ENCODE measurements around the gene PSMB8.
"Not testable (repeated sequence)": the region's sequence is repeated elsewhere in the genome, so short reads cannot be mapped to it uniquely, and the experiment has no call there.

PSMB8 gene

DNA sequence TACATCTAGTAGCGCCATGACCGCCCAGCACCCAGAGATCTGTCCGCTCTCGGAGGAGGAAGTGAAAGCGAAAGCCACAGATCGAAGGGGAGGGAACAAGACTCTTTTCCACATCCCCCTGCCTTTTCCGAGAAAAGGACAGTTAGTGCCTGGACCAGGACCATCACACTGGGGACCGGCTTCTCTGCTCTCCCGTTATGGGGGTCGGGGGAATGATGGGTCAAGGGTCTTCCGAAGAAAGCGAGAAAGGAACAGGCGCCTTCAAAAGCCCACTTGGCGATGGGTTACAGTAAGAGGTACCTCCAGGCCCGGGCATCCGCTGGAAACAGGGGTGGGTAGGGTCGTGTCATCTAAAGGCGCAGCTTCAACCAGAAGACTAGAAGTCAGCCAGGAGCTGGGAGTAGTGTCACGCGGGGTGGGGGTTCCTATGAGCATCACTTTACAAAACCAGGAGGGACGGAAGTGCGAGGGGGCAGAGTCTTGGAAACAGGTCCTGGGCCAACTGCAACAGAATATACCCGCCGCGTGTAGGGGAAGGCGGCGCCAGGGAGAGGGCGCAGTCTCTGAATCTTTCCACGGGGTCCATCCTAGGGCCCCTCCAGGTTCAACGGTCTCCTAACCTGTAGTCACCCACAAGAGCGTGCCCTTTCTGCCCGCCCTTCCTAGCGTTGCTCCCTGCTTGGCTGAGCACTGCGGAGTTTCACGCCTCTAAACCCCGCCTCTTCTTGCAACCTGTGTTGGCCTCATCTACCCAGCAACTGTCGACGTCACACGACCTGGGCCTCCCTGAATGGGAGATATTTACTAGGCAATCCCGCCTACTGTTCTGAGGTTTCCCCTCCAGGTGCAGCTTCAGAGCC is at the start of gene PSMB8:
TSS of gene PSMB8 (minus strand) at position 69 of the 860 bp plus-strand sequence. CDS start at position 18, 51 bp downstream.
- DNase-seq (ENCODE audit: low read depth): peak; percentile 99

DNA sequence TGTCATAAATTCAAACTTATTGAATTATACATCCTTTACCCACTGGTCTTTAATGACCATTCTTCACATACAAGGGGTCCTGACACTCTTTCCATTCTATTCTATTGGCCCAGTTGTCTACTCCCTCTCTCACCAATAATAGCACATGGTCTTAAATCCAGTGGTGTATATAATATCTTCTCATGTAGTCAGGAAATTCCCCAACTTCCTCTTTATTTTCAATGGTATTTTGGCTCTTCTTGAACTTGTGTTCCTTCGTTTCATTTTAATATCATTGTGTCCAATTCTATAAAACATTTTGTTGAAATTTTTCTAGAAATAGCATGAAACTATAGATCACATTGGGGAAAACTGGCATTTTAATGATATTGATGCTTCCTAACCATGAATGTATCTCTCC is 47.0 kb upstream of the PSMB8 start:
- no peak for DNase-seq (ENCODE audit: low read depth)

DNA sequence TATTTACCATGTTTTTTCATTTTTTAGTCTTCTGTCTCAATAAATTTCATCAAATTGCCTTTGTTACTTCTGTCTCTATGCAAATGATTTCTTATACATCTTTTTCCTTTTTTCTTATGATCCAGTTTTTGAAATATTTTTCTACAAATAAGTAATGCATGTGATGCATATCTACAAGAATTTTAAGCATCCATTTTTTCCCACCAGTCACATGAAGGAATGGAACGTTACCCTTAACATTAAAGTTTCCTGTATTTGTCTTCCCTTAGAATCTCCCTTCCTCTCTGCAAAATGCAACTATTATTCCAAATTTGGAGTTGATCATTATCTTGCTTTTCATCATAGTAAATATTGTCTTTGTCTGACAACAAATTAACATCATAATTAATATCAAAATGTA is 45.7 kb upstream of the PSMB8 start:
- no peak for DNase-seq (ENCODE audit: low read depth)

DNA sequence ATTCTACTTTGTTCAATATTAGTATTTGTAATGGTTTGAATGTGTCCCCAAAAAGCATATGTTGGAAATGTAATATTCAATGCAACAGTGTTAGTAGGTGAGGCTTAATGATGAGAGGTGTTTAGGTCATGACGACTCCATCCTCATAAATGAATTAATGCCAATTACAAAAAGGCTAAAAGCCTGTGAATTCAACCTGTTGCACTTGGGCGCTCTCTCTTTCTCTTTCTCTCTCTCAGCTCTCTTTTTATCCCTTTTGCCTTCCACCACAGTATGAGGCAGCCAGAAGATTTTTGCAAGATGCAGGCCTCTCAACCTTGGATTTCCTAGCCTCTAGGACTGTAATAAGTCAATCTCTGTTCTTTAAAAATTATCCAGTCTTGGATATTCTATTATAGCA is 44.7 kb upstream of the PSMB8 start:
- DNase-seq (ENCODE audit: low read depth): no peak

DNA sequence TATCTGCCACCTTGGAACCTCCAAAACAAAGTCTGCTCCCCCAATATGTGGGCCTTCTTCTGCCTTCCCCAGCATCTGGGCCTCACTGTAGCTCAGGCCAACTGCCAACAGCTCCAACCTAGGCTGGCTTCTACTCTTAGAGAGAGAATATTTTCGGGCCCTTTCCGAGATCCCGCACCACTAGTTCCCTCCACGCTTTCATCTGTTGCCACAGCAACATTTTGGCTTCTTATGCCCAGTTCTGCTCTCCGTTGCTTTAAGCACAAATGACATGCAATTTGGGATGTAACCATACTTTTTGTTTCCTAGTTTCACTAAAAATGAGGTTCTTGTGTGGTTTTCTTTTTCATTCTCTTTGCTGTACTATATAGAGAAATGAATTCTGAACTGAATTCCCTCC is 43.8 kb upstream of the PSMB8 start:
- DNase-seq (ENCODE audit: low read depth): no peak

DNA sequence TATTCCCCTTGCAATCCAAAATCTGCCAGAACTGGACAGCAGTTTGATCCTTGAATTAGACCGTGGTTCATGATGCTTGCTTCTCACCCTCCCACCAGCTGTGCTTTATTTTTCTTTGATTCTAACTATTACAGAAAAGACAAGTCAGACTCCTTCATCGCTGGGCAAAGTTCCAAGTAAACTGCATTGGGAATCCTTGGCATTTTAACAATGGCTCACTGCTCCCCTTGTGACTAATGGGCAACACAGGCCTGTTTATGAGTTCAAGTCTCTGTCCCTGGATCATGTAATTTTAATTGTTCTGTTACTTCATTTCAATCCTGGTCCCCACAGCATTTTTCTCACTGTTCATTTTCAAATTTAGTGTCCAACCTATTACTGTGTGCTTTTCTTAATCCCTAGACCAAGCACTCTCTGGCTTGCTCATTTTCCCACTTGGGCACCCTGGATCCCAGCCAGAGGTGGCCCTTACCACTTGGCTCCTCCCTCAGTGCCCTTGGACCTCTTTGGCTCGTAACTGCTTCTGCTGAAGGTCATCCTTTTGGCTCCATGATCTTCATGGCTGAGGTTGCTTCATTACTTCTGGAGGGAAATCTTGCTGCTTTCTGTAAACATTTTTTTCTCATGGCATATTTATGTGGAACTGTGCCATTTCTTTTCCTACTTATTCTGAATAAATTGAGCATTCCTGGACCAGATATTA is 43.0 kb upstream of the PSMB8 start:
- DNase-seq (ENCODE audit: low read depth): no peak

DNA sequence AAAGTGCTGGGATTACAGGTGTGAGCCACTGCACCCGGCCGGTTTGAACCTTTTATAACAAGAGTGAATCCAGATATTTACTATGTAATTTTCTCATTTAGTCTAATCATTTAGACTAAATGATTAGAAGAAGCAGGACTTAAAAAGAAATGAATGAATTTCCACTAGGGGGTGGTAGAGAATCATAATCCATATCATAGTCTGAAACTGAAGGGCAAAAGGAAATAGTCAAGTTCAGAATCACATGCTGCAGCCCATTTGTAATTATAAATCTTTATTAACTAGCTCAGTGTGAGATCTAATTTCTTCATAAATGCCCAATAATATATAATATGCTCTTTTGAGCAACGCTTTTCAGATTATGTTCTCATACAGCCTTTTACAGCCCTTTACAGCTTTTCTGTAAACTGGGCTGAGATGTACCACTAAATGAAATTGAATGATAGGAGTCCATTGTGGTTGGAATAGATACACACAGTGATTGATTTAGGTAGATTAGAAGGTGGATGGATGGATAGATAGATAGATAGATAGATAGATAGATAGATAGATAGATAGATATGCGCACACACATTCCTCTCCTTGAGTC is 41.9 kb upstream of the PSMB8 start:
- no peak for DNase-seq (ENCODE audit: low read depth)

DNA sequence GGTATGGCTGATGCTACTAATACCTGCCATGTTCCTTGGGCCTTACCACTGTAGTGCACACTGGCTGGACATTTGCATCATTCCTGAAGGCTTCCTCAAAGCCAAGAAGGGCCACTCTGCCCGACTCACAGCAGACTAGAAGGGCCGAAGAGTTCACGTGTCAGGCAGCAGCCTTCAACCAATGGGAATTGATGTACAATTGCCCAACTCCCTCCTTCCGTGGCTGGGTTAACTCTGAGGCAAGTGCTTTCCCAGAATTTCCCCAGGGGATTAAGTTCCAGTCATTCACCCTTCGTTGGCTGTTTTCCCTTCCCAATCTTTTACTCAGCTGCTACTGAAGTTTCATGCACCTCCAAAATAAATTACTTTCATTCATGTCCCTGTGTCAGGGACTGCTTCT is 39.9 kb upstream of the PSMB8 start:
- DNase-seq (ENCODE audit: low read depth): no peak

DNA sequence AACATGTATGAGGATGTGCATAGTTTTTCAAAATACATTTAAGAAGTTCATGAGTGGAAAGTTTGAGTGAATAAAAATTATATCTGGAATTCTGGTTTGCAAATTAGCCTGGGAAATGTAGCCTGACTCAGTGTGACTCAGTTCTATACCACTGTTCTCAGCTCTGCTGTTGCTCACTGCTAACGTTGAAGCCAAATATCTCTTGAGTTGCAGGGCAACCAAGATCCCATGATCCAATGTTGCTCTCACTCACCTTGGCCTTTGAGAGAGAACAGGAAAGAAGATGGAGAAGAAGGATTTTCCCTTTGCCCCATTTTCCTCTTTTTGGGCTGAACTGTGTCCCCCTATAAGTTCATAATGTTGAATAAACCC is 39.0 kb upstream of the PSMB8 start:
- DNase-seq (ENCODE audit: low read depth): no peak

DNA sequence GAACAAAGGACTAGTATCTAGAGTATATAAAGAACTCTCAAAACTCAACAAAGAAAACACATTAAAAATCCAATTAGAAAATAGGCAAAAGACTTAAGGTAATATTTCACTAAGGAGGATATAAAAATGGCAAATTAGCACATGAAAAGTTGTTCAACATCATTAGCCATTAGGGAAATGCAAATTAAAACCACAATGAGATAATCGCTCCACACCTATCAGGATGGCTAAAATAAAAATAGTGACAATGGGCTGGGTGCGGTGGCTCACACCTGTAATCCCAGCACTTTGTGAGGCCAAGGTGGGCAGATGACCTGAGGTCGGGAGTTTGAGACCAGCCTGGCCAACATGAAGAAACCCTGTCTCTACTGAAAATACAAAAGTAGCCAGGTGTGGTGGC is 37.1 kb upstream of the PSMB8 start:
- not testable (repeated sequence) for DNase-seq (ENCODE audit: low read depth)

DNA sequence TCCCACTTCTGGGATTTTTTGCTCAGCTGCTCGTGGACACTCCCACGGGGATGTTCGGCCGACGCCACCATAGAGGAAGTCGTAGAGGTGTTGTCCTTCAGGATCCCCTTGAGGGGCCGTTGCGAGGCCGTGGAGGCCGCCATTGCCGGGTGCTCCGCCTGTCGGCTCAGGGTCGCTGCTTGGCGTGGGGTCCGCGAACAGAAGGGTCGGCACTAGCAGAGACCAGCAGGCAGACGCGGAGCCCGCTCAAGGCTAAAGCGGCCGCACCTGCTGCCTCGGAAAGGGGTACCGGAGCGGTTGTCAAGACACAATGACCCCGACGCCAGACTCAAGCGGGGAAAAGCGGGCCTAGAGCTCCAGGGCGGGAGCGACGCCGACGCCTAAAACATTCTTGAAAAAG is 35.8 kb upstream of the PSMB8 start:
- no peak for DNase-seq (ENCODE audit: low read depth)

DNA sequence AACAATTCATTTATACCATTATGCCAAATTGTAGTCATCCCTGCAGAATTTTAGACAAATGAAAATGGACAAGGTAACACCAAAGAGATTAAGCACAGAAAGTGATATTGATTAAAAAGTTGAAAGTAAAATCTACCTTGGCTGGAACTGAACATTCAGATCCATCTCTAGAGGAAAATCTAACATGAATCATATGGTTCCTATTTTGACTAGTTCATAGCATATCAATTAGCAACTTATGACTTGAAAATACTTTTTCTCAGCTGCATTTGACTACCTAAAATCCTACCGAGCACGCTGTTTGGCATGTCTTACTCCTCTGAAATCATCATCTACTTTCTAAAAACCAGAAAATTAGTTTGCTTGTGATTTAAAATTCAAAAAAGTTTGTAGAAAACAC is 32.8 kb upstream of the PSMB8 start:
- no peak for DNase-seq (ENCODE audit: low read depth)

DNA sequence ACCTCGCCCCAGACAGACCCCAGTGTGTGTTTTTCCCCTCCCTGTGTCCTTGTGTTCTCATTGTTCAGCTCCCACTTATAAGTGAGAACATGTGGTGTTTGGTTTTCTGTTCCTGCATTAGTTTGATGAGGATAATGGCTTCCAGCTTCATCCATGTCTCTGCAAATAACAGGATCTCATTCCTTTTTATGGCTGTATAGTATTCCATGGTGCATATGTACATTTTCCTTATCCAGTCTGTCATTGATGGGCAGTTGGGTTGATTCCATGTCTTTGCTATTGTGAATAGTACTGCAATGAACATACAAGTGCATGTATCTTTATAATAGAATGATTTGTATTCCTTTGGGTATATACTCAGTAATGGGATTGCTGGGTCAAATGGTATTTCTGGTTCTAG is 30.1 kb upstream of the PSMB8 start:
- DNase-seq (ENCODE audit: low read depth): not testable (repeated sequence)

DNA sequence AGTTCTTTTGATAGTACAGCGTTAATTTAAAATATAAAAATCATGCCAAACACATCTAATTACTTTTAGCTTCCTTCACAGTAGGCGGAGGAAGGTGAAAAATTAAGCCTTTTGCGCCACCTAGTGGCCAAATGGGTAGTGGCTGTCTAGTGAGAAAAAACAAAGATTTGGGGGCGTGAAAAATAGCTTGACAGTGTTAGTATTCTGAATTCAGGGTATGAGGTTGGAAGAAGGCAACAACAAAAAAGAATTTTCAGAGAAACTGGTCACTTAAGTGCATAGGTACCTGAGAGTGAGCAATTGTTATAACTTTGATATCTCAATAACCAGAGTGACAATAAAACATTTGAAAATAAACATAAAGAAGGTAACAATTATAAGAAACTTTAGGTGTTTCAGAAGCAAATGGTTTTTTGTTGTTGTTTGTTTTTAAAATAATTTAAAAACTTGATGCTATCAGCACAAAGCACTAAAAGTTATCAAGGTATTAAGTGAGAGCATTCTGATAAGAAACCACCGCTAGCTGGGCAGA is 24.5 kb upstream of the PSMB8 start:
- DNase-seq (ENCODE audit: low read depth): peak; percentile 87

DNA sequence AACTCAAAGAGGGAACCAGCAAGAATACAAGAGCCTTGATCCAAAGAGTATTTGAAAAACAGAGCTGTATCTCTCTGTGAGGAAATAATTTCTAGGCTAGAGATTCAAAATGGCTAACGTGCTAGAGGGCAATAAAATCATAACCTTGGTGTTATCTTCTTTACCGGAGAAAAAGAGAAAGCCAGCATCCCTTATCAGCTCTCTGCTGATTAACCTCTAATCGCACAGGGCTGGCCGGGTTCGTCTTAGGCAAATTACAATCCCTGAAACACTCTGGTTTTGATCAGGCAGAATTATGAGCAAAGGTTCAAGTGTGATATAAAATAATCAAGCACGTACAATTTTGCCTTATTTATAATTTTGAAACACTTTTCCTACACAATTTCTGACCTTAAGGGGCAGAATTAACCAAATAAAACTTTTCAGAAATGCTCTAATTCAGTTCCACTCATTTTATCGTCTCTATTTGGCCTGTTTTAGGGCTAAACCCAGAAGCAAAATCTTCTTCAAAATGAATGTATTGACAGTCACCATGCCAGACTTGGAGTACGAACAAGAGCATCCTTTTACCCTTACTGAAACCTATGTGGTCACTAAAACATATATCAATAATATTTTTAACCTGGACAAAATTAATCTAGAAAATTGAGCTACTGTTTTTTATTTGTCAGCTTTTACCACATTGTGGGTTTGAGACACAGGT is 23.9 kb upstream of the PSMB8 start:
- no peak for DNase-seq (ENCODE audit: low read depth)

DNA sequence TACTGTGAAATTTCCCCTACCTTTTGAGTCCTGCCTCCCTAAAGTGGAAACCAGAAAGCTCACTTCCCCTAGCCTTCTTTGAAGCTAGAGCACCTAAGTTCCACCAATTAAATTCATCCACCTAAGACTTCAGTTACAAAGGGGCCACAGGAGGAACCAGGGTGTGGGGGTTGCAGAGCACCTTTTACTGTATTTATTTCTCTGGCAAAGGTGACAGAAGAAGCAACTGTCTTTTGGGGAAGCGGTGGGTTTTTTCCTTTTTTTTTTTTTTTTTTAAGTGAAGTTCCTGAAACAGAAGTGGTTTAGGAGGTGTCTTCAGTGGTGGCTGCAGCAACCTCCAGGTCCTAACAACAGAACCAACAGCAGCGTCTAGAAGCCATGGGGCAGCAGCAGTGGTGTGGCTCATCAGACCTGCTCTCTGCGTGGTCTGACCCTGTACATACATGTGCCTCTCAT is 23.2 kb upstream of the PSMB8 start:
- no peak for DNase-seq (ENCODE audit: low read depth)

DNA sequence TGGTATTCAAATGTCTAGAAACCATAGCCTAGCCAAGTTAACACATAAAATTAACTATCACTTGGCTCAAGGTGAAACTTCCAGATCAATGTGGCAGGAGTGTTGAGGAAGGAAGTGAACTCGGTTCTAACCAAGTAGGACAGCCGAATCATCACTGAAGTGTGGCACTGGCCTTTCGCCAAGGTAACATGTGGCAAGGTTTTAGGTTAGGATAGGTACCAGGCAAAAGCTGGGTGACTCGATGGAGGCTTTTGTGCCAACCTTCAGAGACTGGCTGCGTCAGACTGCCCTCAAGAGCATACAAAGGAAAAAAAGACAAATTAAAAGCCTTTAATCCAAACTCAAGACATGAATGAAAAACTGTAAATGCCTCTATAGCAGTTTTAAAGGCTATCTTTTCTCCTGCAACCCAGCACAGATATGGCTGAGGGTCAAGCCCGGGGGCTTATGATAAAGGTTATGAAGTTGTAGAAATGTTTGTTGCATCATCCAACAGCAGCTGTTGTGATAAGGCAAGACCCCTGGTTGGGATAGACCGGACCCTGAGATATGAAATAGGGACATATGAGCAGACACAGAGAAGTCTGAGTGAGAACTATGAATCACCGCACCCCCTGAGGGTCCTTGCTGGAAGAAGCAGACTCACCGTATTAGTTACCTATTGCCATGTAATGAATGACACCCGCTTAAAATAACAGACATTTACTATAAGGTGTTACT is 22.0 kb upstream of the PSMB8 start:
- DNase-seq (ENCODE audit: low read depth): no peak

DNA sequence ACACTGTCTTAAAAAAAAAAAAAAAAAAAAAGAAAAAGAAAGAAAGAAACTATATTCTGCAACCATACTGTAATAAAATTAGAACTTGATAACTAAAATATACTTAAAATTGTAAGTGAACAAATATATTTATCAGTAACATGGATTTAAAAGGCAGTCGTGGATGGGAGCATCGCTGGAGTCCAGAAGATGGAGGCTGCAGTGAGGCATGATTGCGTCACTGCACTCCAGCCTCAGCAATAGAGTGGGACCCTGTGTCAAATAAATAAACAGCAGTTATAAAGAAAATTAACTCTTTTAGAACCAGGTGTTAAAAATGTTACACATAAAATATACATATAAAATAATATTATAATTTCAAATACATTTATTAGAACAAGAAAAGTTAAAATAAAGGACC is 18.9 kb upstream of the PSMB8 start:
- DNase-seq (ENCODE audit: low read depth): no peak

DNA sequence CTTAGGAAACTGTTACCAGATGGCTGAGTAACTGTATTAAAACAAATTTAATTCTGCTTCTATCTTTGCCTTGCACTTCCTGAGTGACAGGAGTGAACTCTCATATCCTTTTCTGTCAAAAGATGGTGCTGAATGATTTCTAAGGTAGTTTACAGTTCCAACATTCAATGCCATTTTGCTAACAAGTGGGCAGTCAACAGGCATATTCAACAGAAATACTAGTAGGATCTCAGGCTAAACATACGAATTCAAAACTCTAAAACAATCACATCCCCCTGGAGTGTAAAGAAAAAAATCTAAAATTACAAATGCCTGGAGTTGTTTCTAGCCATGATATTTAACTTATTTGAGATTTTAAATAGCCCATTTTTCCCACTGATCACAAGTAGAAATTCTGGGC is 16.8 kb upstream of the PSMB8 start:
- DNase-seq (ENCODE audit: low read depth): no peak

DNA sequence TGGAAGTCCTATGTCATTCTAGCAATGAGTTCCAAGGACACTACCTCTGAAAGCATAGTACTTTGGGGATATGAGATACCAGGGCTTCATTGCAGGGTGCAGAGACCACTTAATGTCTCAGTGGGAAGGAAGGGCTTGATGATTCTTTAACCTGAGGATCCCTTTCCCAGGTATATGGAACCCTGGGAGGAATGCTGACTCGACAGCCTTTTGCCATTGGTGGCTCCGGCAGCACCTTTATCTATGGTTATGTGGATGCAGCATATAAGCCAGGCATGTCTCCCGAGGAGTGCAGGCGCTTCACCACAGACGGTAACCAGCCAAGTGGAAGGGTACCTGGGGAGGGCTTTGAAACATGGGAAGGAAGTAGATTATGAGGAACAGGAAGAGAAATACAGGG is 14.3 kb upstream of the PSMB8 start:
- no peak for DNase-seq (ENCODE audit: low read depth)

DNA sequence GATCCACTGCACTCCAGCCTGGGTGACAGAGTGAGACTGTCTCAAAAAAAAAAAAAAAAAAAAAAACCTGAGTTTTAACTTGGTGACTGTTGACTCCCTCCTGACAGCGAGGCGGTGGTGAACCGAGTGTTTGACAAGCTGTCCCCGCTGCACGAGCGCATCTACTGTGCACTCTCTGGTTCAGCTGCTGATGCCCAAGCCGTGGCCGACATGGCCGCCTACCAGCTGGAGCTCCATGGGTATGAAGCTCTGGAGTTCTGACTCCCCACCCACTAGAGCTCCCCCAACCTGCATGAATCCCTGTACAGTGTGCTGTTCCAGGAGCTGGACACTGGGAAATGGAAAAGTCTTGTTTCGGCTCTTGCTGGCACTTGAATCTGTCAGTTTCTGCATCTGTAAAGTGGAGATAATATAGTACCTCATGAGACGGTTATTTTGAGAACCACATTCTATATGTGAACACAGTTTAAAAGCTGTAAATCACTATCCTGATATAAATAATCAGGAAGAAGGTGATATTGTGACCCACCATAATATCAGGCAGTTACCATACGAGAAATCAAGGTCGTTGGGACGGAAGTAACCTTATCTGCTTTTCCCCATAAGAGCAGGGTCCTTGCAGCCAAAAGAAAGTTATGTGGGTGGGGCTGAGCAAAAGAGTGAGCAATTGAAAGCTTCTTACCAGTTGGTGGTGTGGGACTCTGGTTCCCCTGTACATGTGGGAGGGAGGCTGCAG is 13.5 kb upstream of the PSMB8 start:
- no peak for DNase-seq (ENCODE audit: low read depth)

All from stimulated activated CD8-positive, alpha-beta memory T cell treated with anti-CD3 and anti-CD28 coated beads, Interleukin-15, amount 100 ng/mL, for 1 hour (primary cell).